Activated gamma-delta T cell treated with anti-CD3 and anti-CD28 coated beads, Interleukin-2, amount 50 U/mL, for 16 hours (primary cell): ENCODE results near the gene TEAD1.

Source experiments
- DNase-seq: peaks from one replicate; pipeline ENCODE4 v3.0.0-alpha.2; 2020; ENCODE audit warnings: low read depth

The TEAD1 gene

GRCh38 chr11:12810568-12810894, 136.3 kb downstream of the TEAD1 start:
- DNase-seq: no peak

- DNase-seq: no peak
Observed at GRCh38 chr11:12811861-12812260, 137.6 kb downstream of the TEAD1 start.

- no peak for DNase-seq
Observed at GRCh38 chr11:12812849-12813248, 138.6 kb downstream of the TEAD1 start.

GRCh38 chr11:12813371-12814225, 139.4 kb downstream of the TEAD1 start:
- DNase-seq: no peak

- no peak for DNase-seq
Observed at GRCh38 chr11:12815129-12815480, 140.9 kb downstream of the TEAD1 start.

- DNase-seq: no peak
Observed at GRCh38 chr11:12815931-12816494, 141.8 kb downstream of the TEAD1 start.

- DNase-seq: no peak
Observed at GRCh38 chr11:12817681-12818332, 143.6 kb downstream of the TEAD1 start.

- DNase-seq: no peak
Observed at GRCh38 chr11:12818333-12819015, 144.3 kb downstream of the TEAD1 start.

- no peak for DNase-seq
Observed at GRCh38 chr11:12822392-12823022, 148.3 kb downstream of the TEAD1 start.

- DNase-seq: no peak
Observed at GRCh38 chr11:12824281-12825041, 150.2 kb downstream of the TEAD1 start.

- DNase-seq: no peak
Observed at GRCh38 chr11:12826441-12826840, 152.2 kb downstream of the TEAD1 start.

GRCh38 chr11:12827369-12827768, 153.1 kb downstream of the TEAD1 start:
- DNase-seq: no peak

- DNase-seq: no peak
Observed at GRCh38 chr11:12827929-12828812, 153.9 kb downstream of the TEAD1 start.

- no peak for DNase-seq
Observed at GRCh38 chr11:12829131-12829530, 154.9 kb downstream of the TEAD1 start.

- no peak for DNase-seq
Observed at GRCh38 chr11:12829540-12830314, 155.5 kb downstream of the TEAD1 start.

- DNase-seq: no peak
Observed at GRCh38 chr11:12831471-12832202, 157.4 kb downstream of the TEAD1 start.

GRCh38 chr11:12832480-12833224, 158.4 kb downstream of the TEAD1 start:
- no peak for DNase-seq

GRCh38 chr11:12834166-12834565, 159.9 kb downstream of the TEAD1 start:
- DNase-seq: no peak
